Activated T-cell treated with anti-CD3 and anti-CD28 coated beads, Interleukin-2, amount 50 U/mL, for 4 hours (primary cell): ENCODE data around the gene DEFB131B. TPM values are rescaled to one million over a fixed set of nuclear protein-coding genes. Genes with fewer than 3 reads are reported as not detected.

Experiments
- ATAC-seq, 2 donors: fragments of 200-7000 bp; cut with Tn5 transposase; one replicate each; pipeline ENCODE4 v1.10.0; 2021
- DNase-seq: peaks from one replicate; pipeline ENCODE4 v3.0.0-alpha.2; 2020
- H3K27me3 Mint-ChIP-seq: one replicate; pipeline ENCODE4 v1.8.0; 2021; ENCODE audit warnings: low read depth, mixed read lengths
- H3K36me3 Mint-ChIP-seq: one replicate; pipeline ENCODE4 v1.8.0; 2022; ENCODE audit warnings: mixed read lengths; ENCODE audit not compliant: insufficient read depth
- H3K4me1 Mint-ChIP-seq: one replicate; pipeline ENCODE4 v1.8.0; 2021; ENCODE audit warnings: low read depth, mixed read lengths
- H3K4me3 Mint-ChIP-seq: one replicate; pipeline ENCODE4 v1.8.0; 2021; ENCODE audit warnings: mild to moderate bottlenecking, moderate library complexity, mixed read lengths
- H3K9me3 Mint-ChIP-seq: one replicate; pipeline ENCODE4 v1.8.0; 2021; ENCODE audit warnings: mixed read lengths
- total RNA-seq, 3 donors: library from RNA; stranded (reverse); gene quantifications; one replicate each; pipeline ENCODE4 v1.2.1, GENCODE V29; 2021

Gene DEFB131B
- total RNA-seq, 3 donors from 2014 or later: not detected

- DNase-seq (peak; percentile 96), ATAC-seq (peak; percentile 89)
- peaks cover 46% of the 10 kb centered on the region for H3K4me1 Mint-ChIP-seq
- H3K9me3 Mint-ChIP-seq: no peaks in the 10 kb centered on the region
- H3K27me3 Mint-ChIP-seq: no peaks in the 10 kb centered on the region
- no peaks in the 10 kb centered on the region for H3K36me3 Mint-ChIP-seq
- H3K4me3 Mint-ChIP-seq: peak within 1 kb of the TSS; percentile 99
These were observed 50.6 kb downstream of the DEFB131B start, which contains the start of gene RNF121 for GRCh38 chr11:71928737-71929443. TSS of gene RNF121 (plus strand) at chr11:71929046. CDS start at chr11:71929062, 16 bp downstream.

- no peaks in the 10 kb centered on the region for H3K9me3 Mint-ChIP-seq
- DNase-seq (no peak), ATAC-seq (no peak)
- H3K27me3 Mint-ChIP-seq: no peaks in the 10 kb centered on the region
- H3K4me3 Mint-ChIP-seq: peak overlapping the region; percentile 99
- H3K36me3 Mint-ChIP-seq: peaks cover 2% of the 10 kb centered on the region
- H3K4me1 Mint-ChIP-seq: peaks cover 52% of the 10 kb centered on the region
These were observed 51.2 kb downstream of the DEFB131B start for GRCh38 chr11:71929491-71929890.

- ATAC-seq (no peak), DNase-seq (no peak)
- Mint-ChIP-seq H3K9me3 (no peaks in the 10 kb centered on the region), H3K27me3 (no peaks in the 10 kb centered on the region), H3K4me1 (peaks cover 54% of the 10 kb centered on the region), H3K36me3 (peaks cover 2% of the 10 kb centered on the region), H3K4me3 (peak overlapping the region; percentile 99)
These were observed 52.4 kb downstream of the DEFB131B start for GRCh38 chr11:71930556-71931244.

GRCh38 chr11:71931245-71931602, 53.0 kb downstream of the DEFB131B start:
- Mint-ChIP-seq H3K36me3 (peaks cover 2% of the 10 kb centered on the region), H3K9me3 (no peaks in the 10 kb centered on the region), H3K27me3 (no peaks in the 10 kb centered on the region), H3K4me3 (peak overlapping the region; percentile 99), H3K4me1 (peaks cover 54% of the 10 kb centered on the region)
- no peak for DNase-seq
- ATAC-seq: peak; percentile 3 to 6

- Mint-ChIP-seq H3K4me1 (peaks cover 48% of the 10 kb centered on the region), H3K27me3 (no peaks in the 10 kb centered on the region), H3K36me3 (peaks cover 11% of the 10 kb centered on the region)
These were observed 55.1 kb downstream of the DEFB131B start for GRCh38 chr11:71933141-71933933.

More at GRCh38 chr11:71933141-71933933, 55.1 kb downstream of the DEFB131B start:
- DNase-seq: no peak
- Mint-ChIP-seq H3K4me3 (no peak overlapping the region), H3K9me3 (no peaks in the 10 kb centered on the region)
- no peak for ATAC-seq

Other genes starting within 250 kb of the DEFB131B start
- not detected for gene DEFB108B, start 45.3 kb upstream of the DEFB131B start, total RNA-seq
- 10 to 100 TPM; 10.3 to 12.2 (median 10.5) TPM for gene XNDC1N, start 50.1 kb downstream of the DEFB131B start, total RNA-seq
- 10 to 100 TPM; 38.3 to 46.0 (median 43.0) TPM for gene RNF121, start 50.6 kb downstream of the DEFB131B start, total RNA-seq
- 1 to 10 TPM; 7.9 to 9.8 (median 9.3) TPM for gene IL18BP, start 120.5 kb downstream of the DEFB131B start, total RNA-seq
- gene NUMA1, start 202.1 kb downstream of the DEFB131B start, total RNA-seq: 10 to 100 TPM; 80.8 to 90.6 (median 85.3) TPM
- 1 to 10 TPM; 3.3 to 7.7 (median 7.3) TPM for gene LRRC51, start 202.4 kb downstream of the DEFB131B start, total RNA-seq
- 10 to 100 TPM; 77.6 to 82.1 (median 78.2) TPM for gene LAMTOR1, start 224.8 kb downstream of the DEFB131B start, total RNA-seq
- gene TOMT, start 227.5 kb downstream of the DEFB131B start, total RNA-seq: not detected
- gene ANAPC15, start 234.2 kb downstream of the DEFB131B start, total RNA-seq: 10 to 100 TPM; 56.2 to 68.9 (median 58.9) TPM